Coronary artery (tissue), 2 donors: ENCODE results near the gene PCLO.

Experiments used
- DNase-seq: peaks from one replicate; pipeline ENCODE4 v3.0.0-alpha.2; 2017; ENCODE audit warnings: low spot score
- H3K27ac ChIP-seq, 2 donors: fragments of 200-600 bp; sonication (generic); one replicate each; pipeline ENCODE4 v1.5.1; 2016 to 2019
- H3K4me3 ChIP-seq: fragments of 200-600 bp; sonication (generic); 2 replicates; pipeline ENCODE4 v1.5.1; 2016; ENCODE audit warnings: mild to moderate bottlenecking, moderate library complexity
- TF ChIP-seq, protein P1 (sequence below): fragments of 200-600 bp; sonication (generic); IDR thresholded peaks from one replicate; pipeline ENCODE4 v1.5.1; 2019; ENCODE audit warnings: antibody characterized with exemption

The PCLO gene

DNA sequence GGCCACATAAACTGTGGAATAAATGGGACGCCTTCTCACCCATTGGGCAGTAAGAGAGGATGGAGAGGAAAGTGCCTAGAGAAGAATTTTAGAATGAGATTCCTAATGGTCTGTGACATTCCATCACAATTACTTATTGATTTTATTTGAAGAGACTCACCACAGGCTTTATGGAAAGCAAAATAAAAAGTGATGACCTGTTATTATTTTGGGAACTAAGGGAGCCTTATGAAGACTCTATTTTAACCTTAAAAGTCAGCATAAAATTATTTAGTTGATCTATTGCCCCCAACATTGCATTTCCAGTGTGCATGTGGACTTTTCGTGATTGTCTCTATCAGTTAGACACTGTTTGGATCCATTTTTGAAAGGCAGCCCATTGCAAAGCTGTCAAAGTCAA is 107.5 kb downstream of the PCLO start:
- H3K27ac ChIP-seq: no peak overlapping the region
- H3K4me3 ChIP-seq: no peak overlapping the region
- no peak for DNase-seq
- TF ChIP-seq, protein P1, sequence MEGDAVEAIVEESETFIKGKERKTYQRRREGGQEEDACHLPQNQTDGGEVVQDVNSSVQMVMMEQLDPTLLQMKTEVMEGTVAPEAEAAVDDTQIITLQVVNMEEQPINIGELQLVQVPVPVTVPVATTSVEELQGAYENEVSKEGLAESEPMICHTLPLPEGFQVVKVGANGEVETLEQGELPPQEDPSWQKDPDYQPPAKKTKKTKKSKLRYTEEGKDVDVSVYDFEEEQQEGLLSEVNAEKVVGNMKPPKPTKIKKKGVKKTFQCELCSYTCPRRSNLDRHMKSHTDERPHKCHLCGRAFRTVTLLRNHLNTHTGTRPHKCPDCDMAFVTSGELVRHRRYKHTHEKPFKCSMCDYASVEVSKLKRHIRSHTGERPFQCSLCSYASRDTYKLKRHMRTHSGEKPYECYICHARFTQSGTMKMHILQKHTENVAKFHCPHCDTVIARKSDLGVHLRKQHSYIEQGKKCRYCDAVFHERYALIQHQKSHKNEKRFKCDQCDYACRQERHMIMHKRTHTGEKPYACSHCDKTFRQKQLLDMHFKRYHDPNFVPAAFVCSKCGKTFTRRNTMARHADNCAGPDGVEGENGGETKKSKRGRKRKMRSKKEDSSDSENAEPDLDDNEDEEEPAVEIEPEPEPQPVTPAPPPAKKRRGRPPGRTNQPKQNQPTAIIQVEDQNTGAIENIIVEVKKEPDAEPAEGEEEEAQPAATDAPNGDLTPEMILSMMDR: no peak

DNA sequence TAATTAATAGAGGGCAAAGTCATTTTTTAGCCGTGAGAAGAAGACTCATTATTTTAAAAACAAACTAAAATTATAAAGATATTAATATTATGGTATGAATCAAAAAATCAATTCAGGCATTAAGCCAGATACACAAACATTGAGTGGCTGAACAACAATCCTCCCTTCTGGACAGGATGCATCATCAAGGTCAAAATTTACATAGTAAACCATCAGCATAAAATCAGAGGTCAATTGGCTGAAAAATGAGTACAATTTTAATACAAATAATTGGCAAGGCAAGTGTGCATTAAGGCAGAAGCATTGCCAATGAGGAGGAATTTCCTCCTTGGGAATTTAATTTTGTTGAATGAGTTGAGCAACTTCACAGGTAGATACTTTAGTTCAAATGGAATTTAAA is 108.2 kb downstream of the PCLO start:
- TF ChIP-seq, protein P1: no peak
- H3K27ac ChIP-seq: no peak overlapping the region
- H3K4me3 ChIP-seq: no peak overlapping the region
- DNase-seq: no peak

DNA sequence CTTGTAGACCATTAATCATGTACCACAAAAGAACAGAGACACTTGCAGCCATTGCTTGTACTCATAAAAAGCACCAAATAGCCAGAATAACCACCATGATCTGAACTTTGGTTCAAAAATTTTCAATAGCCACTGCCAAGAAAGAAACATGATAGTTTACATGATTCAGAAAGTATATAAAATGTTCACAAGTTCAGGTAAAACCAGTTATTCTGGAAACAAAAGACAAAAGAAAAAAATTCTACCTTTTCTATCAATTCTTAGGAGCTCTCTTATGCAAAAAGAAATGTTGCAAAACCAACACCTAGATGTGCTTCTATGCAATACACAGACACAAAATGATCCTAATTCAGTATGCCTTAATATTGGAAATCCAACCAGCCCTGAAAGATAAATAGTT is 108.7 kb downstream of the PCLO start:
- TF ChIP-seq, protein P1: no peak
- no peak for DNase-seq
- no peak overlapping the region for H3K27ac ChIP-seq
- H3K4me3 ChIP-seq: no peak overlapping the region

DNA sequence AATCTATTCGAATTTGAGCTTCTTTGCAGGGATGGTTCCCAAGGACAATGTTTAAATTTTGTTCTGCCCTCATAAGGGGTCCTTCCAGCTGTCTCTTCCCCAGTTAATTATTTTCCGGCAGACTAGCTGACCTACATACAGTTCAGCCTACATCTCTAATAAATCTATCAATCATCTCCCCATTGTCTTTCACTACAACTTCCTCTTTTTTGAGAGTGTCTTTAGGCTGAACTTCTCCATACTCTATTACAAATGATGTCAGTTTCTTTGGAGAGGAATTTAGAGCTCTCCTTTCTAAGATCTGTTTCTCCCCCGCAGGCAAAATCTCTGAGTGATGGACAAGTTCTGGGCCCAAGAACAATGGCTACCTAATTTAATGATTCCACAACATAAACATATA is 122.2 kb downstream of the PCLO start:
- Histone ChIP-seq H3K4me3 (no peak overlapping the region), H3K27ac (no peak overlapping the region)
- TF ChIP-seq, protein P1: no peak
- no peak for DNase-seq

DNA sequence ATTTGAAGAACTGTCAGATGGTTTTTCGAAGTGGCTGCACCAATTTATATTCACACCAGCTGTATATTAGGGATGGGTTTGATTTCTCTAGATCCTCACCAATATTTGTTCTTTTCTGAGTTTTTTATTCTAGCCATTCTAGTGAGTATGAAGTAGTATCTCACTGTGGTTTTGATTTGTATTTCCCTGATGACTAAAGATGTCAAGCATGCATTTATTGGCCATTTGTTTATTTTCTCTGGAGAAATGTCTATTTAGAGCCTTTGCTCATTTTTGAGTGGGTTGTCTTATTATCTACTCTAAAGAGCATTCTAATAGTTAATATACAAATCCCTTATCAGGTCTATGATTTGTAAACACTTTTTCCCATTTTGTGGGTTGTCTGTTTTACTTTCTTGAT is 123.9 kb downstream of the PCLO start:
- Histone ChIP-seq H3K27ac (no peak overlapping the region), H3K4me3 (no peak overlapping the region)
- no peak for DNase-seq
- TF ChIP-seq, protein P1: no peak

DNA sequence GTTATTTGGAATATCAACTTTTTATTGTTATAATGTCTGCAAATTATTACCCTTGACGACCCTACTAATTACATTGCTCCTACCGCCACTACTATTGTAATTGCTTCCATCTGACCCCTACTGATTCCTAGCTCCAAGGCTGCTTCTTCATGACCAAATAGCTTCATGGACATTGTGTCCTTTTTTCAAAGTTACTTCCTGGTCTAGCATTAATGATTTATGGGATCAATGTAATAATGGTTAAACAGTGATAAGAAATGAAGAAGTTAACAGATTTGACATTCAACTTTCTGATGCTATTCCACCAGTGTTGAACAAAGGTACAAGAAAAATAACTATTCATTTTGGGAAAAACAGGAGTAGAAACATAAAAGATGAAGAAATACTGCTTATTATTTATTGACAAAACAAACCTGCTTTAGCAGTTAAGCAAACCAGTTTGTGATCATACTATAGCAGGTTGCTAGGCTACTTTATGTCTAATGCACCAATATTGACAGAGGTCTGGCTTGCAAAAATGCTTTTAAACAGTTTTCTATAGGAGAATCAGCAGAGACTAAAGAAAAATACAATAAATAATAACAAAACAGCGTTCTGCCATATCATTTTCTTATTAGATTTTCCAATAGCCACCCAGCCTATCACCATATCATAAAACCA is 125.8 kb downstream of the PCLO start:
- Histone ChIP-seq H3K4me3 (no peak overlapping the region), H3K27ac (no peak overlapping the region)
- TF ChIP-seq, protein P1: no peak
- DNase-seq: no peak

DNA sequence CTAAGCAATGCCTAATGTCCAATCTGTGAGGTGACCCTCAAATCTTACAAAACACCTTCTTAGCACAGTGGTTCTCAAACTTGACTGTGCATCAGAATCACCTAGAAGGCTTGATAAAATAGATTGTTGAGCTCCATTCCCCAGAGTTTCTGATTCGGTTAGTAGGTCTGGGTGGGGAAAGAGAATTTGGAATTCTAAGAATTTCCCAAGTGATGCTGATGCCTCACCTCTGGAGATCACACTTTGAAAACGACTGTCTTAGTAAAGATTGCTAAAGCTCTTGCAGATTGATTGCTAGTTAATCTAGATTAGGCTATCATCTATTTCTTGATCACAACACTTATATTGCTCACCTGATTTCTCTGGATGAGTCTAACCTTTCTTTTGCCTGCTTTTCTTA is 126.6 kb downstream of the PCLO start:
- DNase-seq: no peak
- H3K4me3 ChIP-seq: no peak overlapping the region
- TF ChIP-seq, protein P1: no peak
- H3K27ac ChIP-seq: no peak overlapping the region
